Measurements from ENCODE around the gene GPR15. TPM values are rescaled to one million over a fixed set of nuclear protein-coding genes. Genes with fewer than 3 reads are reported as not detected.
A peak's percentile ranks its signal among the peaks of the same experiment; 100 is the strongest.
"Not testable (repeated sequence)": the region's sequence is repeated elsewhere in the genome, so short reads cannot be mapped to it uniquely, and the experiment has no call there.

The GPR15 gene
- total RNA-seq, 1 experiment from 2014 or later, result not detected

GRCh38 chr3:98556164-98557130, 24.7 kb downstream of the GPR15 start:
- no TSS peak for BruUV-seq (replicated peaks)
- no peaks in the 10 kb centered on the region for H3K27me3 ChIP-seq (ENCODE audit: insufficient read depth, low read depth)
- no peak overlapping the region for H3K27ac ChIP-seq
- no peak overlapping the region for H3K4me2 ChIP-seq
- ChIA-PET POLR2A (ENCODE audit: unreplicated experiment) (no interaction called here), CTCF (no interaction called here)
- H4K20me1 ChIP-seq (ENCODE audit: insufficient read depth), result no peaks in the 10 kb centered on the region
- no peak for TF ChIP-seq EZH2 (IDR thresholded peaks at IDR 0.05; ENCODE audit: low read depth)
- no peak for TF ChIP-seq CTCF (conservative IDR thresholded peaks at IDR 0.05)
- H3K4me1 ChIP-seq (replicated peaks; ENCODE audit: insufficient read depth), result no peaks in the 10 kb centered on the region
- no peak for DNase-seq
- no peak overlapping the region for H3K4me3 ChIP-seq
- no peaks in the 10 kb centered on the region for H3K9me2 ChIP-seq (ENCODE audit: insufficient read depth)
- H3K79me2 ChIP-seq (ENCODE audit: low read depth), result no peaks in the 10 kb centered on the region
- intact Hi-C loops (cut with micrococcal nuclease; ENCODE audit: unreplicated experiment), result no loop called here
- no peaks in the 10 kb centered on the region for H3K36me3 ChIP-seq (ENCODE audit: low read depth)
- H2AFZ ChIP-seq, result no peak overlapping the region
- no peaks in the 10 kb centered on the region for H3K9me3 ChIP-seq (ENCODE audit: insufficient read depth, low read depth)
- H3F3A ChIP-seq (ENCODE audit: insufficient read depth, low read depth), result no peaks in the 10 kb centered on the region

DNA sequence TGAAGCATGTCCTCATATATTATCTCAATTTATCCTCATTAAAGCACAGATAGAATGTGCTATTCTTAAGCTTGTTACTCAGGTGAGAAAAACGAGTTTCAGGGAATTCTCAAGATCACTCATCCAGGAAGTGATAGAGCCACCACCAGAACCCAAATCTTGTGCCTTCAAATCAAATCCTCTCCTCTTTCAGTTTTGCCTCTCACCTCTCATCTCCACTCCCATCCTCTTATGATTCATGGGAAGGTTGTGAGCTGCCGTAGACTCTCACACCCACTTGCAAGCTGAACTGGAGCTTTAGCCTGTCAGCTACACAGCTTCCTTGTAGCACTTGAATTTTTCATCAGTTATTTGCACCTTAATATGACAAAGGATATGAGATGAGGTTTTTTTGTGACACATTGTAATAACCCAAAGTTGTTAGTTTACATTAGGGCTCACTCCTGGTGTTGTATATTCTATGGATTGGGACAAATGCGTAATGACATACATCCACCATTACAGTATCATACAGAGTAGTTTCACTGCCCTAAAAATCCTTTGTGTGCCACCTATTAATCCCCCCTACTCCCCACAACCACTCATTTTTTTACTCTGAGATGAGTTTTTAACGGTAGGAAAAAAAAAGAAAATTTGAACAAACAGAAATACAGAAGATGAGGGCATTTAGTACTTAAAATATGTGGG, 25.7 kb downstream of the GPR15 start:
- H2AFZ ChIP-seq, result peak overlapping the region; percentile 20; the same call in 1 of the 2 replicates
- TF ChIP-seq EZH2 (IDR thresholded peaks at IDR 0.05; ENCODE audit: low read depth) (no peak), CTCF (conservative IDR thresholded peaks at IDR 0.05) (no peak)
- ChIA-PET CTCF (interaction anchor here (0.5 kb wide), 1 partner anchor 113 kb away, joined by 4 read pairs; no protein-coding TSS in a partner anchor), POLR2A (ENCODE audit: unreplicated experiment) (no interaction called here)
- no peaks in the 10 kb centered on the region for H3K27me3 ChIP-seq (ENCODE audit: insufficient read depth, low read depth)
- no peak overlapping the region for H3K27ac ChIP-seq
- no peaks in the 10 kb centered on the region for H4K20me1 ChIP-seq (ENCODE audit: insufficient read depth)
- BruUV-seq (replicated peaks), result no TSS peak
- intact Hi-C loops (cut with micrococcal nuclease; ENCODE audit: unreplicated experiment), result no loop called here
- no peaks in the 10 kb centered on the region for H3K9me3 ChIP-seq (ENCODE audit: insufficient read depth, low read depth)
- H3K4me2 ChIP-seq, result no peak overlapping the region
- no peaks in the 10 kb centered on the region for H3K79me2 ChIP-seq (ENCODE audit: low read depth)
- no peak for DNase-seq
- H3F3A ChIP-seq (ENCODE audit: insufficient read depth, low read depth), result no peaks in the 10 kb centered on the region
- H3K36me3 ChIP-seq (ENCODE audit: low read depth), result no peaks in the 10 kb centered on the region
- H3K9me2 ChIP-seq (ENCODE audit: insufficient read depth), result no peaks in the 10 kb centered on the region
- peaks cover 9% of the 10 kb centered on the region for H3K4me1 ChIP-seq (replicated peaks; ENCODE audit: insufficient read depth)
- no peak overlapping the region for H3K4me3 ChIP-seq

GRCh38 chr3:98558100-98558827, 26.5 kb downstream of the GPR15 start:
- Histone ChIP-seq H3K9me3 (ENCODE audit: insufficient read depth, low read depth) (no peaks in the 10 kb centered on the region), H3K4me3 (no peak overlapping the region), H3K79me2 (ENCODE audit: low read depth) (no peaks in the 10 kb centered on the region), H2AFZ (no peak overlapping the region), H3F3A (ENCODE audit: insufficient read depth, low read depth) (peaks cover 2% of the 10 kb centered on the region; the same call in 1 of the 2 replicates), H3K9me2 (ENCODE audit: insufficient read depth) (no peaks in the 10 kb centered on the region), H3K36me3 (ENCODE audit: low read depth) (no peaks in the 10 kb centered on the region), H3K4me1 (replicated peaks; ENCODE audit: insufficient read depth) (peaks cover 15% of the 10 kb centered on the region), H4K20me1 (ENCODE audit: insufficient read depth) (no peaks in the 10 kb centered on the region), H3K27me3 (ENCODE audit: insufficient read depth, low read depth) (no peaks in the 10 kb centered on the region), H3K4me2 (no peak overlapping the region), H3K27ac (no peak overlapping the region)
- BruUV-seq (replicated peaks), result no TSS peak
- ChIA-PET CTCF (no interaction called here), POLR2A (ENCODE audit: unreplicated experiment) (no interaction called here)
- DNase-seq, result no peak
- TF ChIP-seq EZH2 (IDR thresholded peaks at IDR 0.05; ENCODE audit: low read depth) (no peak), CTCF (conservative IDR thresholded peaks at IDR 0.05) (no peak)
- intact Hi-C loops (cut with micrococcal nuclease; ENCODE audit: unreplicated experiment), result no loop called here

- H3K27me3 ChIP-seq (ENCODE audit: insufficient read depth, low read depth); H4K20me1 ChIP-seq (ENCODE audit: insufficient read depth); POLR2A ChIA-PET (ENCODE audit: unreplicated experiment); H3K79me2 ChIP-seq (ENCODE audit: low read depth); H3K9me3 ChIP-seq (ENCODE audit: insufficient read depth, low read depth); H3K9me2 ChIP-seq (ENCODE audit: insufficient read depth); DNase-seq; H2AFZ ChIP-seq; H3K4me2 ChIP-seq; H3K4me3 ChIP-seq; H3K36me3 ChIP-seq (ENCODE audit: low read depth); BruUV-seq (replicated peaks); CTCF ChIA-PET; H3K27ac ChIP-seq: not testable (repeated sequence)
- intact Hi-C loops (cut with micrococcal nuclease; ENCODE audit: unreplicated experiment), result loop anchor here (5.0 kb wide), 1 partner anchor 37 kb away; the partner anchor contains the start of gene CLDND1
- peaks cover 30% of the 10 kb centered on the region for H3K4me1 ChIP-seq (replicated peaks; ENCODE audit: insufficient read depth)
- peaks cover 17% of the 10 kb centered on the region; the same call in 1 of the 2 replicates for H3F3A ChIP-seq (ENCODE audit: insufficient read depth, low read depth)
Observed at GRCh38 chr3:98559769-98560168, 28.0 kb downstream of the GPR15 start.

Measured in PC-9 (cell line).